Upper lobe of left lung (tissue), 4 donors: ENCODE results near the gene PSMD1.

Source experiments
- POLR2A ChIP-seq, 4 donors: fragments of 450-650 bp; IDR thresholded peaks; one replicate each; pipeline ENCODE4 v1.5.1; 2016 to 2017; ENCODE audit warnings: antibody characterized with exemption in 4 of 4, mild to moderate bottlenecking in 2 of 4
- TF ChIP-seq, protein P1 (sequence below), 6 experiments: fragments of 450-650 bp in 4 of 6; fragments of 200-600 bp in 2 of 6; sonication (generic) in 2 of 6; IDR thresholded peaks; one replicate each; pipeline ENCODE4 v1.5.1; 2016 to 2019; ENCODE audit warnings: antibody characterized with exemption in 6 of 6

DNA sequence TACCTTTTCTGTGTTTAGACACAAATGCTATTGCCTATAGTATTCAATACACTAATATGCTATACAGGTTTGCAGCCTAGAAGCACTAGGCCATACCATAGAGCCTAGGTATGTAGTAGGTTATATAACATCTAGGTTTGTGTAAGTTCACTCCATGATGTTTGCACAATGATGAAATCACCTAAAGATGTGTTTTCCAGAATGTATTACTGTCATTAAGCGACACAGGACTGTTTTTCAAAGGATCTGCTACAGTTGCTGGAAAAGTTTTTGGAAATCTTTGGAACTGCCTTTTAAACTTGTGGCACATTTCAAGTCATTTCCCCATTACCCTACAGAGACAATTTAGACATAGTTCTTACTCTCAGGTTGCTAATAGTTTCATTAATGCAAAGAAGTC is 9.3 kb downstream of the PSMD1 start:
- no peak for TF ChIP-seq POLR2A (IDR thresholded peaks at IDR 0.05)
- TF ChIP-seq, protein P1, sequence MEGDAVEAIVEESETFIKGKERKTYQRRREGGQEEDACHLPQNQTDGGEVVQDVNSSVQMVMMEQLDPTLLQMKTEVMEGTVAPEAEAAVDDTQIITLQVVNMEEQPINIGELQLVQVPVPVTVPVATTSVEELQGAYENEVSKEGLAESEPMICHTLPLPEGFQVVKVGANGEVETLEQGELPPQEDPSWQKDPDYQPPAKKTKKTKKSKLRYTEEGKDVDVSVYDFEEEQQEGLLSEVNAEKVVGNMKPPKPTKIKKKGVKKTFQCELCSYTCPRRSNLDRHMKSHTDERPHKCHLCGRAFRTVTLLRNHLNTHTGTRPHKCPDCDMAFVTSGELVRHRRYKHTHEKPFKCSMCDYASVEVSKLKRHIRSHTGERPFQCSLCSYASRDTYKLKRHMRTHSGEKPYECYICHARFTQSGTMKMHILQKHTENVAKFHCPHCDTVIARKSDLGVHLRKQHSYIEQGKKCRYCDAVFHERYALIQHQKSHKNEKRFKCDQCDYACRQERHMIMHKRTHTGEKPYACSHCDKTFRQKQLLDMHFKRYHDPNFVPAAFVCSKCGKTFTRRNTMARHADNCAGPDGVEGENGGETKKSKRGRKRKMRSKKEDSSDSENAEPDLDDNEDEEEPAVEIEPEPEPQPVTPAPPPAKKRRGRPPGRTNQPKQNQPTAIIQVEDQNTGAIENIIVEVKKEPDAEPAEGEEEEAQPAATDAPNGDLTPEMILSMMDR (IDR thresholded peaks at IDR 0.05), result no peak
